SK-N-SH treated with all-trans-retinoic acid at 6 μM for 48 hours (cell line): ENCODE results near the gene IFI27.

Experiments used
- ESRRG ChIP-seq: fragments of 250-450 bp; sonication (Bioruptor Pico); IDR thresholded peaks from 2 replicates; pipeline ENCODE4 v1.6.1; 2021; ENCODE audit warnings: mild to moderate bottlenecking
- GLIS3 ChIP-seq: fragments of 250-450 bp; sonication (Bioruptor Pico); IDR thresholded peaks from 2 replicates; pipeline ENCODE4 v1.5.0; 2020; ENCODE audit warnings: mild to moderate bottlenecking, moderate library complexity
- ISL1 ChIP-seq: fragments of 250-450 bp; sonication (Bioruptor Pico); IDR thresholded peaks from 2 replicates; pipeline ENCODE4 v2.1.2; 2022; ENCODE audit warnings: mild to moderate bottlenecking, moderate library complexity
- PATZ1 ChIP-seq: fragments of 250-450 bp; sonication (Bioruptor Pico); IDR thresholded peaks from 2 replicates; pipeline ENCODE4 v1.8.0; 2020; ENCODE audit warnings: mild to moderate bottlenecking, moderate library complexity, borderline replicate concordance
- TCF4 ChIP-seq: fragments of 250-450 bp; sonication (Bioruptor Pico); IDR thresholded peaks from 2 replicates; pipeline ENCODE4 v1.8.0; 2021; ENCODE audit warnings: mild to moderate bottlenecking, moderate library complexity, borderline replicate concordance
- TOX ChIP-seq: fragments of 250-450 bp; sonication (Bioruptor Pico); IDR thresholded peaks from 2 replicates; pipeline ENCODE4 v1.8.0; 2021; ENCODE audit warnings: mild to moderate bottlenecking, moderate library complexity, borderline replicate concordance
- TSHZ2 ChIP-seq: fragments of 250-450 bp; sonication (Bioruptor Pico); IDR thresholded peaks from 2 replicates; pipeline ENCODE4 v1.5.0; 2020; ENCODE audit warnings: mild to moderate bottlenecking, moderate library complexity
- ZFP3 ChIP-seq: fragments of 250-450 bp; sonication (Bioruptor Pico); IDR thresholded peaks from 2 replicates; pipeline ENCODE4 v1.5.0; 2020; ENCODE audit warnings: mild to moderate bottlenecking, moderate library complexity
- ZNF70 ChIP-seq: fragments of 450-650 bp; formaldehyde crosslinking; IDR thresholded peaks from 2 replicates; pipeline ENCODE4 v1.5.0; 2020; ENCODE audit warnings: mild to moderate bottlenecking, moderate library complexity
- ZNF8 ChIP-seq: fragments of 450-650 bp; formaldehyde crosslinking; IDR thresholded peaks from 2 replicates; pipeline ENCODE4 v1.5.0; 2020; ENCODE audit warnings: mild to moderate bottlenecking, moderate library complexity

- TF ChIP-seq TSHZ2 (no peak), GLIS3 (CRISPR knock-in tag) (no peak), PATZ1 (CRISPR knock-in tag) (no peak), ZFP3 (CRISPR knock-in tag) (no peak), ZNF8 (CRISPR knock-in tag) (no peak), ISL1 (no peak), ESRRG (CRISPR knock-in tag) (no peak), TOX (CRISPR knock-in tag) (no peak), ZNF70 (CRISPR knock-in tag) (no peak), TCF4 (CRISPR knock-in tag) (no peak)
Measured at GRCh38 chr14:94077823-94078222, 32.7 kb upstream of the IFI27 start.
